GM23248 (cell line): ENCODE data around the gene STPG1.

ENCODE experiments used
- EZH2 ChIP-seq: fragments of 200-600 bp; sonication (generic); IDR thresholded peaks from 2 replicates; pipeline ENCODE4 v1.6.1; 2018; ENCODE audit warnings: antibody characterized with exemption, mild to moderate bottlenecking; ENCODE audit not compliant: insufficient read depth, poor library complexity, severe bottlenecking
- EZH2phosphoT487 ChIP-seq: fragments of 200-600 bp; sonication (generic); IDR thresholded peaks from 2 replicates; pipeline ENCODE4 v1.6.1; 2018; ENCODE audit warnings: antibody characterized with exemption, moderate library complexity, mild to moderate bottlenecking, low read depth; ENCODE audit not compliant: insufficient read depth

GRCh38 chr1:24391882-24392603 is 21.5 kb downstream of the STPG1 start:
- TF ChIP-seq EZH2phosphoT487 (no peak), EZH2 (no peak)
